Neural cell (in vitro differentiated cells): Measurements from ENCODE around the gene RPL29. TPM values are rescaled to one million over a fixed set of nuclear protein-coding genes. Genes with fewer than 3 reads are reported as not detected.

Source experiments
- H2AFZ ChIP-seq: fragments of 200-600, 300-800 bp; sonication (generic), shearing (Covaris generic); 2 replicates; pipeline ENCODE4 v1.6.0; 2014; ENCODE audit warnings: low read depth, mild to moderate bottlenecking, antibody characterized with exemption, low read length, moderate library complexity
- H3F3A ChIP-seq: fragments of 200-600 bp; shearing (Covaris generic); 2 replicates; pipeline ENCODE4 v1.6.1; 2016; ENCODE audit warnings: mild to moderate bottlenecking, moderate library complexity, mixed read lengths, antibody characterized with exemption, low read length; ENCODE audit not compliant: insufficient read depth, poor library complexity, severe bottlenecking
- H3K27ac ChIP-seq: fragments of 200-600, 300-800 bp; sonication (generic), shearing (Covaris generic); 2 replicates; pipeline ENCODE4 v1.5.1; 2014; ENCODE audit warnings: mild to moderate bottlenecking, low read length, moderate library complexity
- H3K27me3 ChIP-seq: fragments of 300-800, 200-600 bp; sonication (generic), shearing (Covaris generic); 2 replicates; pipeline ENCODE4 v1.6.0; 2014; ENCODE audit warnings: mild to moderate bottlenecking, low read depth, low read length, moderate library complexity; ENCODE audit not compliant: insufficient read depth
- H3K36me3 ChIP-seq: fragments of 300-800, 200-600 bp; sonication (generic), shearing (Covaris generic); 2 replicates; pipeline ENCODE4 v1.5.1; 2014; ENCODE audit warnings: mild to moderate bottlenecking, antibody characterized with exemption, low read length, moderate library complexity; ENCODE audit not compliant: insufficient read depth
- H3K4me2 ChIP-seq: fragments of 300-800, 200-600 bp; sonication (generic), shearing (Covaris generic); 2 replicates; pipeline ENCODE4 v1.6.0; 2014; ENCODE audit warnings: mild to moderate bottlenecking, low read length
- H3K4me3 ChIP-seq: fragments of 300-800, 200-600 bp; sonication (generic), shearing (Covaris generic); 2 replicates; pipeline ENCODE4 v1.5.1; 2014; ENCODE audit warnings: mild to moderate bottlenecking, low read length, moderate library complexity
- H3K79me2 ChIP-seq: fragments of 200-600 bp; shearing (Covaris generic); replicated peaks from 2 replicates; pipeline ENCODE4 v1.6.0; 2014; ENCODE audit warnings: mild to moderate bottlenecking, low read length, moderate library complexity; ENCODE audit not compliant: insufficient read depth
- H3K9ac ChIP-seq: fragments of 300-800, 200-600 bp; sonication (generic), shearing (Covaris generic); 2 replicates; pipeline ENCODE4 v1.6.1; 2016; ENCODE audit warnings: mild to moderate bottlenecking, low read length, mixed read lengths
- H3K9me2 ChIP-seq: fragments of 200-600 bp; shearing (Covaris generic); 2 replicates; pipeline ENCODE4 v1.6.1; 2016; ENCODE audit warnings: mild to moderate bottlenecking, low read length, mixed read lengths; ENCODE audit not compliant: insufficient read depth
- H3K9me3 ChIP-seq: fragments of 200-600, 300-800 bp; sonication (generic), shearing (Covaris generic); 2 replicates; pipeline ENCODE4 v1.6.1; 2016; ENCODE audit warnings: mild to moderate bottlenecking, mixed run types, low read length, moderate library complexity, mixed read lengths
- H4K20me1 ChIP-seq: fragments of 200-600 bp; shearing (Covaris generic); 2 replicates; pipeline ENCODE4 v1.6.1; 2016; ENCODE audit warnings: mild to moderate bottlenecking, mixed run types; ENCODE audit not compliant: insufficient read depth
- EP300 ChIP-seq: fragments of 450-650 bp; conservative IDR thresholded peaks from 2 replicates; pipeline ENCODE4 v1.6.1; 2014; ENCODE audit warnings: antibody characterized with exemption, mild to moderate bottlenecking, moderate library complexity; ENCODE audit not compliant: poor library complexity, severe bottlenecking
- EZH2 ChIP-seq: fragments of 200-600, 300-800 bp; shearing (Covaris generic), sonication (generic); IDR thresholded peaks from 2 replicates; pipeline ENCODE4 v1.6.1; 2014; ENCODE audit warnings: antibody characterized with exemption, low read length, borderline replicate concordance, mild to moderate bottlenecking; ENCODE audit not compliant: insufficient read depth, poor library complexity, severe bottlenecking
- MXI1 ChIP-seq: fragments of 450-650 bp; conservative IDR thresholded peaks from 2 replicates; pipeline ENCODE4 v1.6.1; 2014; ENCODE audit warnings: antibody characterized with exemption, mild to moderate bottlenecking; ENCODE audit not compliant: poor library complexity, severe bottlenecking
- POLR2AphosphoS5 ChIP-seq: IDR thresholded peaks from 2 replicates; pipeline ENCODE4 v1.6.1; 2012
- RAD21 ChIP-seq: fragments of 450-650 bp; conservative IDR thresholded peaks from 2 replicates; pipeline ENCODE4 v1.6.1; 2014; ENCODE audit warnings: antibody characterized with exemption, mild to moderate bottlenecking, moderate library complexity
- SMC3 ChIP-seq: fragments of 450-650 bp; conservative IDR thresholded peaks from 2 replicates; pipeline ENCODE4 v1.6.1; 2014; ENCODE audit warnings: antibody characterized with exemption, mild to moderate bottlenecking, moderate library complexity; ENCODE audit not compliant: poor library complexity
- TAF1 ChIP-seq: IDR thresholded peaks from 2 replicates; pipeline ENCODE4 v1.6.1; 2012; ENCODE audit warnings: low read depth
- polyA plus RNA-seq: library from polyadenylated mRNA; depleted of rRNA; stranded (reverse); fragments of >200 nt; gene quantifications from 2 replicates; pipeline ENCODE4 v1.2.3, GENCODE V29; 2014
- TF ChIP-seq, protein P1 (sequence below): fragments of 450-650 bp; IDR thresholded peaks from 2 replicates; pipeline ENCODE4 v1.5.1; 2014; ENCODE audit warnings: antibody characterized with exemption, mild to moderate bottlenecking, moderate library complexity; ENCODE audit not compliant: poor library complexity, severe bottlenecking
- TF ChIP-seq, protein P2 (sequence below): IDR thresholded peaks from 2 replicates; pipeline ENCODE4 v1.6.1; 2012; ENCODE audit warnings: borderline replicate concordance

RPL29 gene
- polyA plus RNA-seq, 1 donor from 2014 or later = 846 TPM

DNA sequence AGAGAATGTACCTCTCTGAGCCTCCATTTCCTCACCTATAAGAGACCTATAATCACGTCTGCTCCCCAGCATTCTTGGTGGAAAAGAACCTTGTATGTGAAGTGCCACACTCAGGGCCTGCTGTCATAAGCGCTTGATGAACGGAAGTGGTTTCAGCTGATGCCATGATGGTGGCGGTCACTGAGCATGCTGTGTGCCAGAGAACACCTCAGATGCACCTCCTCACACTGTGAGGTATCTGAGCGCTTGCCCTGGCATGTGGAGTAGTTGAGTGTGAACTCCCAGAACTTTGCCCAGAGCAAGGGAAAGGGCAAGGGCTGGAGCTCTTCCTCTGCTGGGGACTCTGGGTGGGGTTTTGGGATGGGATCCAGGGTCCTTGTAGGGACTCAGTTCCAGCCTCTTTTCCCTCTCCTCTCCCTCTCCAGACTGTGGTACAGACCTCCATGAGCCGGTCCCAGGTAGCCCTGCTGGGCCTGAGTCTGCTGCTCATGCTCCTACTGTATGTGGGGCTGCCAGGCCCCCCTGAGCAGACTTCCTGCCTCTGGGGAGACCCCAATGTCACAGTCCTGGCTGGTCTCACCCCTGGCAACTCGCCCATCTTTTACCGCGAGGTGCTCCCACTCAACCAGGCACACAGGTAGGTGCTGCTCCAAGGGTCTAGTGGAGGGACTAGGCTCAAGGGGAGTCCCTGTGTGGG is 18.1 kb downstream of the RPL29 start:
- no peaks in the 10 kb centered on the region for H3K79me2 ChIP-seq
- H4K20me1 ChIP-seq = no peaks in the 10 kb centered on the region
- H3K27me3 ChIP-seq = no peaks in the 10 kb centered on the region
- no peaks in the 10 kb centered on the region for H3K9me3 ChIP-seq
- no peak overlapping the region for H3K4me3 ChIP-seq
- H3K4me2 ChIP-seq = no peak overlapping the region
- H3K36me3 ChIP-seq = no peaks in the 10 kb centered on the region
- H3F3A ChIP-seq = no peaks in the 10 kb centered on the region
- H3K9me2 ChIP-seq = no peaks in the 10 kb centered on the region
- H3K27ac ChIP-seq = no peak overlapping the region
- H2AFZ ChIP-seq = no peak overlapping the region
- no peak overlapping the region for H3K9ac ChIP-seq
- TF ChIP-seq, protein P1, sequence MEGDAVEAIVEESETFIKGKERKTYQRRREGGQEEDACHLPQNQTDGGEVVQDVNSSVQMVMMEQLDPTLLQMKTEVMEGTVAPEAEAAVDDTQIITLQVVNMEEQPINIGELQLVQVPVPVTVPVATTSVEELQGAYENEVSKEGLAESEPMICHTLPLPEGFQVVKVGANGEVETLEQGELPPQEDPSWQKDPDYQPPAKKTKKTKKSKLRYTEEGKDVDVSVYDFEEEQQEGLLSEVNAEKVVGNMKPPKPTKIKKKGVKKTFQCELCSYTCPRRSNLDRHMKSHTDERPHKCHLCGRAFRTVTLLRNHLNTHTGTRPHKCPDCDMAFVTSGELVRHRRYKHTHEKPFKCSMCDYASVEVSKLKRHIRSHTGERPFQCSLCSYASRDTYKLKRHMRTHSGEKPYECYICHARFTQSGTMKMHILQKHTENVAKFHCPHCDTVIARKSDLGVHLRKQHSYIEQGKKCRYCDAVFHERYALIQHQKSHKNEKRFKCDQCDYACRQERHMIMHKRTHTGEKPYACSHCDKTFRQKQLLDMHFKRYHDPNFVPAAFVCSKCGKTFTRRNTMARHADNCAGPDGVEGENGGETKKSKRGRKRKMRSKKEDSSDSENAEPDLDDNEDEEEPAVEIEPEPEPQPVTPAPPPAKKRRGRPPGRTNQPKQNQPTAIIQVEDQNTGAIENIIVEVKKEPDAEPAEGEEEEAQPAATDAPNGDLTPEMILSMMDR = no peak
- no peak for TF ChIP-seq EP300
- no peak for TF ChIP-seq SMC3
- no peak for TF ChIP-seq RAD21
- TF ChIP-seq, protein P2, sequence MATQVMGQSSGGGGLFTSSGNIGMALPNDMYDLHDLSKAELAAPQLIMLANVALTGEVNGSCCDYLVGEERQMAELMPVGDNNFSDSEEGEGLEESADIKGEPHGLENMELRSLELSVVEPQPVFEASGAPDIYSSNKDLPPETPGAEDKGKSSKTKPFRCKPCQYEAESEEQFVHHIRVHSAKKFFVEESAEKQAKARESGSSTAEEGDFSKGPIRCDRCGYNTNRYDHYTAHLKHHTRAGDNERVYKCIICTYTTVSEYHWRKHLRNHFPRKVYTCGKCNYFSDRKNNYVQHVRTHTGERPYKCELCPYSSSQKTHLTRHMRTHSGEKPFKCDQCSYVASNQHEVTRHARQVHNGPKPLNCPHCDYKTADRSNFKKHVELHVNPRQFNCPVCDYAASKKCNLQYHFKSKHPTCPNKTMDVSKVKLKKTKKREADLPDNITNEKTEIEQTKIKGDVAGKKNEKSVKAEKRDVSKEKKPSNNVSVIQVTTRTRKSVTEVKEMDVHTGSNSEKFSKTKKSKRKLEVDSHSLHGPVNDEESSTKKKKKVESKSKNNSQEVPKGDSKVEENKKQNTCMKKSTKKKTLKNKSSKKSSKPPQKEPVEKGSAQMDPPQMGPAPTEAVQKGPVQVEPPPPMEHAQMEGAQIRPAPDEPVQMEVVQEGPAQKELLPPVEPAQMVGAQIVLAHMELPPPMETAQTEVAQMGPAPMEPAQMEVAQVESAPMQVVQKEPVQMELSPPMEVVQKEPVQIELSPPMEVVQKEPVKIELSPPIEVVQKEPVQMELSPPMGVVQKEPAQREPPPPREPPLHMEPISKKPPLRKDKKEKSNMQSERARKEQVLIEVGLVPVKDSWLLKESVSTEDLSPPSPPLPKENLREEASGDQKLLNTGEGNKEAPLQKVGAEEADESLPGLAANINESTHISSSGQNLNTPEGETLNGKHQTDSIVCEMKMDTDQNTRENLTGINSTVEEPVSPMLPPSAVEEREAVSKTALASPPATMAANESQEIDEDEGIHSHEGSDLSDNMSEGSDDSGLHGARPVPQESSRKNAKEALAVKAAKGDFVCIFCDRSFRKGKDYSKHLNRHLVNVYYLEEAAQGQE = no peak
- no peak for TF ChIP-seq EZH2
- TF ChIP-seq POLR2AphosphoS5 = no peak
- no peak for TF ChIP-seq TAF1
- TF ChIP-seq MXI1 = no peak

DNA sequence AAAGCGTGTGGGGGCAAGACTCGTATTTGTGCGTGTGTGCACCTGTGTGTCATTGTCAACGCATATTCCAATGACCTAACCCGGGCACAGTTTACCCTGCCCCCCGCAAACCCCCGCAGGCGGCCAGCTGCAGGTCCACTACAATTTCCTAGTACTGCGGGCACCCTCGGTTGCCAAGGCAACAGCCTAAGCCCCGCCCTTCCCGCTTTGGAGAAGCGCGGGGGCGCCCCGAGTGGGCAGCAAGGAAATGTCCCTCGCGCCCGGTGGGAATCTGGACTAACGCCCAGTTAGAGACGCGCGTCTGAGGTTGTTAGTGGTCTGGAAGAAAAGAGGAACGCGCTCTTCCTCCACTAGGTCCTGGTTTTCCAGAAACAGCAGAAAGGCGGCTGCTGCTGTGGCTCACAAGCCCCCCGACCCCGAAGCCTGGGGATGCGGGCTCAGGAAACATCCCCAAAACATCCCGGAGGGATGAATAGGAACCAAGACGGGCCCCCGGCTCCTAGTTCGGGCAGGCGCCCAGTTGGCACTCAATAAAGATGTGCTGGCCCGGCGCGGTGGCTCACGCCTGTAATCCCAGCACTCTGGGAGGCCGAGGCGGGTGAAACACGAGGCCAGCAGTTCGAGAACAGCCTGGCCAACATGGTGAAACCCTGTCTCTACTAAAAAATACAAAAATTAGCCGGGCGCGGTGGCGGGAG is 19.7 kb downstream of the RPL29 start:
- Histone ChIP-seq H3K27ac (peak overlapping the region; percentile 70), H3K27me3 (no peaks in the 10 kb centered on the region), H3K9me3 (no peaks in the 10 kb centered on the region), H3K4me3 (peak overlapping the region; percentile 69), H3K79me2 (no peaks in the 10 kb centered on the region), H3F3A (no peaks in the 10 kb centered on the region), H3K9ac (peak overlapping the region; percentile 85), H3K4me2 (peak overlapping the region; percentile 78), H2AFZ (peak overlapping the region; percentile 86), H3K36me3 (no peaks in the 10 kb centered on the region), H4K20me1 (no peaks in the 10 kb centered on the region), H3K9me2 (no peaks in the 10 kb centered on the region)
- TF ChIP-seq, protein P1 = peak; percentile 57
- peak; percentile 12 for TF ChIP-seq EP300
- no peak for TF ChIP-seq MXI1
